ENCODE measurements around the gene AQP11. TPM values are rescaled to one million over a fixed set of nuclear protein-coding genes. Genes with fewer than 3 reads are reported as not detected.

The AQP11 gene
- total and polyA plus RNA-seq, 2 of the 4 experiments (the other 2 are of a cell fraction) = 1.1 TPM

DNA sequence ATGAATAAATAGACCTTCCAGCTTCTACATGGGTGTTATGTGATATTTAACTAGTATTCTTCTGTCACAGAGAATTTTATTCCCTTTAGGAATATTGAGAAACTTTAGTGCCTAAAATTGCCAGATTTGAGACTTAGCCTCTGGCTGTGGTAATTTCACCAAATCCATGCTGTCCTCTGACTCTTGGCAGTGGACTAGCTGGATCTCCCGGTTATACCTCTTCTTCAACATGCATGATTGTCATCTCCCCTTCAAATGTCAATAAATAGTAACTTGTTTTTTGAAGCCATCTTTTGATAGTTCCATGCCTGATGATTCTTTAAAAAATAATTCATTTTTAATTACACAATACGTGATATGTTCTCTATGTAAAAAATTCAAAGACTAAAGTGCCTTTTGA, 8.4 kb downstream of the AQP11 start:
- Histone ChIP-seq H3K9me3 (ENCODE audit: control insufficient read depth, insufficient read depth, low read length) (no peaks in the 10 kb centered on the region), H3K27ac (ENCODE audit: insufficient read depth, low read length) (no peak overlapping the region), H3K27me3 (ENCODE audit: control insufficient read depth, insufficient read depth, low read length) (no peaks in the 10 kb centered on the region), H3K18ac (ENCODE audit: low read depth, low read length) (no peak overlapping the region), H3K23ac (ENCODE audit: low read depth, low read length) (no peak overlapping the region), H2AK5ac (ENCODE audit: low read depth, low read length) (no peak overlapping the region), H4K8ac (ENCODE audit: low read depth in 2 of 2, low read length in 2 of 2) (no peak overlapping the region), H3K9ac (ENCODE audit: low read depth, low read length) (no peak overlapping the region), H3K4me1 (ENCODE audit: control insufficient read depth, insufficient read depth, low read length) (peaks cover 12% of the 10 kb centered on the region), H3K4ac (ENCODE audit: low read depth, low read length) (no peak overlapping the region), H2BK5ac (ENCODE audit: low read depth, low read length, poor library complexity, severe bottlenecking) (no peak overlapping the region), H3K4me2 (ENCODE audit: low read depth, low read length) (no peak overlapping the region), H3K9me1 (ENCODE audit: insufficient read depth, low read length) (peaks cover 8% of the 10 kb centered on the region), H3K79me1 (ENCODE audit: low read depth in 1 of 2, low read length in 2 of 2) (no peaks in the 10 kb centered on the region; a peak in 1 of 4 replicates), H3K56ac (ENCODE audit: extremely low read depth, insufficient read depth, low read length) (no peak overlapping the region), H2BK120ac (ENCODE audit: low read depth, low read length) (no peak overlapping the region), H2AK9ac (replicated peaks; ENCODE audit: low read depth, low read length, poor library complexity) (no peak overlapping the region), H3K36me3 (ENCODE audit: control insufficient read depth, insufficient read depth, low read length) (no peaks in the 10 kb centered on the region), H4K5ac (ENCODE audit: low read depth, low read length) (no peak overlapping the region), H4K91ac (ENCODE audit: insufficient read depth, low read depth, low read length) (no peak overlapping the region), H4K20me1 (ENCODE audit: insufficient read depth, low read length) (no peaks in the 10 kb centered on the region), H2BK20ac (ENCODE audit: low read depth, low read length) (no peak overlapping the region), H2AFZ (replicated peaks; ENCODE audit: low read length, poor library complexity) (no peak overlapping the region), H2BK15ac (ENCODE audit: low read depth, low read length) (no peak overlapping the region), H3K14ac (replicated peaks; ENCODE audit: low read depth, low read length) (no peak overlapping the region), H3K4me3 (ENCODE audit: insufficient read depth, low read depth, low read length) (no peak overlapping the region)
- DNase-seq (no peak), ATAC-seq (ENCODE audit: low read depth) (no peak)
- no CpG with 5 or more reads among the region's 2 CpGs for WGBS, 2 experiments (ENCODE audit: extremely low coverage in 2 of 2, insufficient read length in 1 of 2)
- intact Hi-C loops (cut with micrococcal nuclease) = no loop called here
- ChIA-PET CTCF (no interaction called here), POLR2A (ENCODE audit: unreplicated experiment) (no interaction called here)
- TF ChIP-seq SMC3 (IDR thresholded peaks at IDR 0.05; ENCODE audit: low read depth, low read length) = no peak
- no peak for TF ChIP-seq RAD21 (IDR thresholded peaks at IDR 0.05; ENCODE audit: low read length)
- in situ Hi-C loops (cut with MboI; ENCODE audit: low sequenced_read_pairs) = no loop called here
- BruUV-seq (replicated peaks) = no TSS peak
- dilution Hi-C loops (cut with HindIII; ENCODE audit: low sequenced_read_pairs, unreplicated experiment) = no loop called here
